K562 (cell line): ENCODE measurements around the gene COPB2. TPM values are rescaled to one million over a fixed set of nuclear protein-coding genes. Genes with fewer than 3 reads are reported as not detected.

ENCODE experiments used
- ATAC-seq: fragments of 200-7000 bp; cut with Tn5 transposase; 3 replicates; pipeline ENCODE4 v1.9.1; 2020; ENCODE audit warnings: moderate library complexity
- BruUV-seq: library from RNA; stranded (reverse); fragments of 400-500 nt; replicated peaks from 2 replicates; lab custom pipeline; 2021; lab: Mats Ljungman, UMichigan
- CTCF ChIA-PET: fragments of 300-600 bp; formaldehyde crosslinking; extraction: SDS; loops from one replicate; lab custom pipeline; 2021; ENCODE audit warnings: low intra/inter-chr PET ratio; lab: Yijun Ruan, JAX
- POLR2A ChIA-PET: fragments of 300-600, 350-650 bp; sonication (Branson Sonifier 250); formaldehyde crosslinking; extraction: SDS; loops from one replicate; lab custom pipeline; 2021; ENCODE audit warnings: antibody characterized with exemption, inconsistent platforms; lab: Yijun Ruan, JAX
- DNase-seq, 4 experiments: peaks; one replicate each; pipeline versions ENCODE4 v3.0.0 to v3.0.0-alpha.2; 2011 to 2018; ENCODE audit warnings: low spot score in 3 of 4, mixed read lengths in 3 of 4; ENCODE audit errors: extremely low read depth in 1 of 4
- FAIRE-seq: peaks from 2 replicates; lab custom pipeline; 2011; peaks lifted over from hg19 to GRCh38; lab: Jason Lieb, UNC
- H2AFZ ChIP-seq: 2 replicates; pipeline ENCODE4 v1.6.0; 2011; ENCODE audit warnings: low read depth, low read length, control low read depth, inconsistent platforms
- H3K27ac ChIP-seq: fragments of 200-600 bp; 3 replicates; pipeline ENCODE4 v1.8.0; 2011; ENCODE audit warnings: low read depth, mild to moderate bottlenecking, control low read depth, inconsistent platforms, low read length, moderate library complexity, mixed read lengths; ENCODE audit errors: extremely low read depth
- H3K27me3 ChIP-seq, 2 experiments: fragments of 300-600 bp in 1 of 2; 2 replicates in 1 of 2; 3 replicates in 1 of 2; pipeline versions ENCODE4 v1.6.0 to v1.8.0; 2011; ENCODE audit warnings: inconsistent platforms in 2 of 2, low read length in 2 of 2, mild to moderate bottlenecking in 1 of 2, mixed read lengths in 1 of 2, moderate library complexity in 1 of 2; ENCODE audit not compliant: control insufficient read depth in 2 of 2, insufficient read depth in 2 of 2
- H3K36me3 ChIP-seq: fragments of 300-600 bp; 3 replicates; pipeline ENCODE4 v1.8.0; 2011; ENCODE audit warnings: mild to moderate bottlenecking, low read length, inconsistent platforms; ENCODE audit not compliant: control insufficient read depth, insufficient read depth
- H3K4me1 ChIP-seq, 2 experiments: fragments of 200-600 bp in 1 of 2; replicated peaks in 1 of 2; 2 replicates in 1 of 2; 3 replicates in 1 of 2; pipeline versions ENCODE4 v1.5.1 to v1.8.0; 2011; ENCODE audit warnings: inconsistent platforms in 2 of 2, low read length in 2 of 2, mild to moderate bottlenecking in 1 of 2, mixed read lengths in 1 of 2, moderate library complexity in 1 of 2; ENCODE audit not compliant: control insufficient read depth in 2 of 2, insufficient read depth in 2 of 2
- H3K4me2 ChIP-seq: 2 replicates; pipeline ENCODE4 v1.6.1; 2011; ENCODE audit warnings: low read length, control low read depth, inconsistent platforms, mixed read lengths; ENCODE audit not compliant: insufficient read depth
- H3K4me3 ChIP-seq: fragments of 200-600 bp; sonication (generic), shearing (Covaris generic); 2 replicates; pipeline ENCODE4 v1.5.1; 2016; ENCODE audit warnings: control low read depth, inconsistent platforms
- H3K79me2 ChIP-seq: fragments of 200-600 bp; 3 replicates; pipeline ENCODE4 v1.8.0; 2011; ENCODE audit warnings: low read length, inconsistent platforms; ENCODE audit not compliant: control insufficient read depth, insufficient read depth
- H3K9ac ChIP-seq, 2 experiments: 2 replicates each; pipeline versions ENCODE4 v1.6.0 to v1.6.1; 2011; ENCODE audit warnings: low read depth in 2 of 2, low read length in 2 of 2, control low read depth in 1 of 2, inconsistent platforms in 1 of 2, mild to moderate bottlenecking in 1 of 2, mixed read lengths in 1 of 2; ENCODE audit not compliant: insufficient read depth in 1 of 2
- H3K9me1 ChIP-seq: one replicate; pipeline ENCODE4 v1.6.0; 2011; ENCODE audit warnings: inconsistent platforms, mild to moderate bottlenecking, low read length, moderate library complexity; ENCODE audit not compliant: control insufficient read depth, insufficient read depth
- H3K9me3 ChIP-seq: replicated peaks from 2 replicates; pipeline ENCODE4 v1.5.1; 2011; ENCODE audit warnings: low read depth, low read length, inconsistent platforms; ENCODE audit not compliant: control insufficient read depth, insufficient read depth
- H4K20me1 ChIP-seq: replicated peaks from 2 replicates; pipeline ENCODE4 v1.6.1; 2011; ENCODE audit warnings: low read length, inconsistent platforms, mixed read lengths; ENCODE audit not compliant: control insufficient read depth, insufficient read depth
- ADNP ChIP-seq: fragments of 200-800 bp; sonication (Bioruptor generic); IDR thresholded peaks from 2 replicates; pipeline ENCODE4 v1.6.1; 2016; ENCODE audit warnings: missing genetic modification characterization, missing compliant biosample characterization
- BMI1 ChIP-seq: fragments of 150-350 bp; IDR thresholded peaks from 2 replicates; pipeline ENCODE4 v1.6.1; 2014; ENCODE audit warnings: low read length
- FOXM1 ChIP-seq, 2 experiments: fragments of 450-650 bp in 1 of 2; sonication (generic) in 1 of 2; formaldehyde crosslinking in 1 of 2; IDR thresholded peaks; 2 replicates each; pipeline versions ENCODE4 v1.6.1 to v1.9.0; 2017 to 2022; ENCODE audit warnings: low read depth in 2 of 2, mild to moderate bottlenecking in 2 of 2, missing genetic modification reagents in 1 of 2, moderate library complexity in 1 of 2
- KDM4B ChIP-seq, 2 experiments: fragments of 450-650 bp in 1 of 2; sonication (generic) in 1 of 2; IDR thresholded peaks; 2 replicates each; pipeline ENCODE4 v1.6.1; 2016 to 2017; ENCODE audit warnings: borderline replicate concordance in 2 of 2, antibody characterized with exemption in 1 of 2, low read depth in 1 of 2, mild to moderate bottlenecking in 1 of 2
- LCOR ChIP-seq: sonication (generic); formaldehyde crosslinking; IDR thresholded peaks from 2 replicates; pipeline ENCODE4 v1.8.0; 2022; ENCODE audit warnings: mild to moderate bottlenecking, missing genetic modification reagents
- MCM5 ChIP-seq: fragments of 450-650 bp; IDR thresholded peaks from 2 replicates; pipeline ENCODE4 v1.6.1; 2016; ENCODE audit warnings: low read depth
- NELFE ChIP-seq: IDR thresholded peaks from 2 replicates; pipeline ENCODE4 v1.6.1; 2011; ENCODE audit warnings: mild to moderate bottlenecking; ENCODE audit not compliant: insufficient read depth, insufficient read length
- NFYB ChIP-seq: IDR thresholded peaks from 2 replicates; pipeline ENCODE4 v1.6.1; 2011; ENCODE audit warnings: mild to moderate bottlenecking, moderate library complexity; ENCODE audit not compliant: insufficient read length; ENCODE audit errors: extremely low read depth
- PHTF2 ChIP-seq: fragments of 250-450 bp; sonication (Bioruptor Pico); IDR thresholded peaks from 2 replicates; pipeline ENCODE4 v1.5.0; 2021; ENCODE audit warnings: mild to moderate bottlenecking
- RUNX1 ChIP-seq: sonication (generic); IDR thresholded peaks from 2 replicates; pipeline ENCODE4 v1.6.1; 2016; ENCODE audit warnings: antibody characterized with exemption, low read depth
- SMARCC2 ChIP-seq: fragments of 450-650 bp; IDR thresholded peaks from 2 replicates; pipeline ENCODE4 v1.6.1; 2017; ENCODE audit warnings: antibody characterized with exemption, moderate library complexity, mild to moderate bottlenecking, low read depth
- SMARCE1 ChIP-seq: fragments of 450-650 bp; IDR thresholded peaks from 2 replicates; pipeline ENCODE4 v1.7.1; 2016; ENCODE audit warnings: mild to moderate bottlenecking
- SOX6 ChIP-seq: fragments of 450-650 bp; IDR thresholded peaks from 2 replicates; pipeline ENCODE4 v1.6.1; 2014; ENCODE audit warnings: mild to moderate bottlenecking
- ZNF57 ChIP-seq: fragments of 450-650 bp; formaldehyde crosslinking; IDR thresholded peaks from 2 replicates; pipeline ENCODE4 v1.4.0; 2020; ENCODE audit warnings: mild to moderate bottlenecking, moderate library complexity
- ZNF668 ChIP-seq: fragments of 250-450 bp; sonication (Bioruptor Pico); IDR thresholded peaks from 2 replicates; pipeline ENCODE4 v1.8.0; 2022; ENCODE audit warnings: mild to moderate bottlenecking, inconsistent platforms
- WGBS: fragments of 100-300 bp; shearing (Covaris generic); methylation state at CpG from one replicate; pipeline ENCODE4 v1.1.6; 2016; ENCODE audit warnings: low coverage, mixed read lengths; ENCODE audit not compliant: insufficient coverage; ENCODE audit errors: missing lambda C conversion rate; 5-methylcytosine and 5-hydroxymethylcytosine counted together
- in situ Hi-C: fragments of 300-500 bp; cut with MboI; formaldehyde crosslinking; loops from 4 replicates; pipeline ENCODE4 v1.15.0; 2018; ENCODE audit warnings: inconsistent platforms, mixed read lengths
- intact Hi-C: fragments of 100-400 bp; cut with micrococcal nuclease; formaldehyde crosslinking; loops from 2 replicates; pipeline ENCODE4 v1.14.2; 2022
- polyA plus RNA-seq, 8 experiments: library from polyadenylated mRNA; depleted of rRNA in 4 of 8; stranded (reverse) in 5 of 8; unstranded in 3 of 8; fragments of >200 nt; fragmentation: Nextera tagmentation in 2 of 8; fragmentation: Illumina TruSeq in 1 of 8; extraction: Ambion mirVana in 2 of 8; extraction: Trizol in 1 of 8; gene quantifications; 2 replicates each; pipeline versions ENCODE4 v1.2.1 to v1.2.3, GENCODE V29; 2011 to 2014; ENCODE audit warnings: inconsistent platforms in 1 of 8, missing spikeins in 1 of 8
- total RNA-seq, 7 experiments: library from RNA; depleted of rRNA in 6 of 7; stranded (reverse); fragments of >200 nt in 6 of 7; fragmentation: Illumina TruSeq in 2 of 7; extraction: Trizol in 2 of 7; gene quantifications; 2 replicates each; pipeline versions ENCODE4 v1.2.1 to v1.2.3, GENCODE V29; 2011 to 2021; ENCODE audit warnings: low replicate concordance in 1 of 7
- TF ChIP-seq, protein P1 (sequence below): fragments of 450-650 bp; IDR thresholded peaks from 2 replicates; pipeline ENCODE4 v1.6.1; 2016; ENCODE audit warnings: low read depth, mild to moderate bottlenecking, moderate library complexity
- TF ChIP-seq, protein P2 (sequence below): sonication (generic); IDR thresholded peaks from 2 replicates; pipeline ENCODE4 v1.6.1; 2016
- TF ChIP-seq, protein P3 (sequence below): fragments of 250-450 bp; sonication (Bioruptor Pico); IDR thresholded peaks from 2 replicates; pipeline ENCODE4 v1.6.1; 2021; ENCODE audit warnings: mild to moderate bottlenecking

COPB2 gene
- total and polyA plus RNA-seq, 9 of the 15 experiments (the other 6 are each of a cell fraction or from before 2014, with no cell fraction given): 64.3 to 189 (median 130) TPM

DNA sequence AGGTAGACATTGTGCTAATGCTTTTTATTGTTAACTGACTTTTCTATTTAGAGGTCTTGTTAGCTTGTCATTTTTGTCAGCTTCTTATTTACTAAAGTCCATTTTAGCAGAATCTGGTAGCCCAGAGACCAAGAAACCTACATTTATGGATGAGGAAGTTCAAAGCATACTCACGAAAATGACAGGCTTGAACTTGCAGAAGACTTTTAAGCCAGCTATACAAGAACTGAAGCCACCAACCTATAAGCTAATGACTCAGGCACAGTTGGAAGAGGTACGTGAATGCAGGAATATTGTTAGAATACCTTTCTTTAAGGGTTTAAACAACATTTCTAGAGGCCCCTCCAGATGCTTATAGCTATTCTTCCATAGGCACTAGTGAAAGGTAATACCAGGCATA is 42.7 kb downstream of the COPB2 start (continued):
- TF ChIP-seq SMARCE1 (no peak), PHTF2 (CRISPR knock-in tag) (no peak), NELFE (no peak), MCM5 (no peak)
- TF ChIP-seq, protein P1, sequence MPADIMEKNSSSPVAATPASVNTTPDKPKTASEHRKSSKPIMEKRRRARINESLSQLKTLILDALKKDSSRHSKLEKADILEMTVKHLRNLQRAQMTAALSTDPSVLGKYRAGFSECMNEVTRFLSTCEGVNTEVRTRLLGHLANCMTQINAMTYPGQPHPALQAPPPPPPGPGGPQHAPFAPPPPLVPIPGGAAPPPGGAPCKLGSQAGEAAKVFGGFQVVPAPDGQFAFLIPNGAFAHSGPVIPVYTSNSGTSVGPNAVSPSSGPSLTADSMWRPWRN: no peak

DNA sequence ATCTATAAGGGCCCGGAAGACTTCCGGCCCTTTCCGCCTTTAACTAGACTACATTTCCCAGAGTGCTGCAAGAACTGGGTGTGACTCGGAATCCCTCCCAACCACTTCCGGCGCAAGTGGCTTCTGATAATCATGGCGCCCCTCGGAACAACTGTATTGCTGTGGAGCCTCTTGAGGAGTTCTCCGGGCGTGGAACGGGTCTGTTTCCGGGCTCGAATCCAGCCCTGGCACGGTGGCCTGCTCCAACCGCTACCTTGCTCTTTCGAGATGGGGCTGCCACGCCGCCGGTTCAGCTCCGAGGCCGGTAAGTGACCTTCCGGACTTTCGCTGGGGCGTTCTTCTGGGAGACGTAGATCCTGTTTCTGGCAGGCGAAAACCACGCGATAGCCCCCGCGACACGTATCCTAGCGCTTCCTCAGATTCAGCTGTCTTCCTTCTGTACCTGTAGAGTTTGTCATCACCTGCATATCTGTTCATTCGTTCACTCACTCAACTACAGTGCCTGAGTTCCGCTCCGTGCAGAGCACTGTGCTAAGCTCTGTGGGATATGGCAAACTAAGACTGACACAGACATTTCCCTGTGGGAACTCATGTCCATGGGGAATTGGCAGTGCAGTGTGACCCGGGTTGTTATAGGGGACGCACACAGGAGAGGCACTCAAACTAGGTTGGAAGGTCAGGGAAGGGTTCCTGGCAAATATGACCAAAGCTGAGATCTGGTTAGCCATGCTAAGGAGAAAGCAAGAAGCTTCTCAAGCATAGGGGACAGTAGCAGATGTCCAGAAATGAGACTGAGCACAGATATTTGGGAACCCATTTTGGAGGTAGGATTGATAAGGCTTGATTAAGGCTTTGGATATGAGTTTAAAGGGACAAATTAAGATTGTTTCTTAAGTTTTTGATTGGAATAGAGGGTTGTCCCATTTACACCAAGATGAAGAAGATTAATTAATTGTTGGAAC is 45.3 kb downstream of the COPB2 start, which contains the start of gene MRPS22:
MRPS22 (plus strand) TSS at position 126 of the 962 bp plus-strand sequence; CDS start at position 133, 7 bp downstream.
- BruUV-seq: no TSS peak
- ChIA-PET POLR2A (interaction anchor here (0.7 to 3.7 kb wide), 6 partner anchors 9 to 99 kb away, joined by 3 to 15 read pairs (median 4); no protein-coding TSS in a partner anchor), CTCF (no interaction called here)
- no peak for TF ChIP-seq BMI1
- TF ChIP-seq, protein P2, sequence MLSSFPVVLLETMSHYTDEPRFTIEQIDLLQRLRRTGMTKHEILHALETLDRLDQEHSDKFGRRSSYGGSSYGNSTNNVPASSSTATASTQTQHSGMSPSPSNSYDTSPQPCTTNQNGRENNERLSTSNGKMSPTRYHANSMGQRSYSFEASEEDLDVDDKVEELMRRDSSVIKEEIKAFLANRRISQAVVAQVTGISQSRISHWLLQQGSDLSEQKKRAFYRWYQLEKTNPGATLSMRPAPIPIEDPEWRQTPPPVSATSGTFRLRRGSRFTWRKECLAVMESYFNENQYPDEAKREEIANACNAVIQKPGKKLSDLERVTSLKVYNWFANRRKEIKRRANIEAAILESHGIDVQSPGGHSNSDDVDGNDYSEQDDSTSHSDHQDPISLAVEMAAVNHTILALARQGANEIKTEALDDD: peak; percentile 44; the same call in 1 of the 2 replicates
- no peak; the same call in 1 of the 2 replicates for TF ChIP-seq LCOR (CRISPR knock-in tag)
- no peak for TF ChIP-seq SMARCC2
- no peak for TF ChIP-seq NFYB
- TF ChIP-seq ZNF57 (CRISPR knock-in tag): no peak
- TF ChIP-seq FOXM1 (IDR thresholded peaks at IDR 0.05; ENCODE audit: low read depth): no peak
- TF ChIP-seq FOXM1 (CRISPR knock-in tag; IDR thresholded peaks at IDR 0.05; ENCODE audit: low read depth): no peak
- no peak for TF ChIP-seq ZNF668
- no peak for TF ChIP-seq SOX6
- TF ChIP-seq RUNX1: no peak
- TF ChIP-seq KDM4B (IDR thresholded peaks at IDR 0.05; ENCODE audit: borderline replicate concordance in 2 of 2, low read depth in 1 of 2): peak in 1 of 2 experiments; percentile 77; a peak in 2 of 4 replicates
- TF ChIP-seq ADNP: no peak
- TF ChIP-seq, protein P3, sequence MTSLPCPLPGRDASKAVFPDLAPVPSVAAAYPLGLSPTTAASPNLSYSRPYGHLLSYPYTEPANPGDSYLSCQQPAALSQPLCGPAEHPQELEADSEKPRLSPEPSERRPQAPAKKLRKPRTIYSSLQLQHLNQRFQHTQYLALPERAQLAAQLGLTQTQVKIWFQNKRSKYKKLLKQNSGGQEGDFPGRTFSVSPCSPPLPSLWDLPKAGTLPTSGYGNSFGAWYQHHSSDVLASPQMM (CRISPR knock-in tag): no peak

More for the DNA sequence above, 45.3 kb downstream of the COPB2 start, which contains the start of gene MRPS22:
- WGBS: under 1% methylated on average over 37 of the region's 37 CpGs
- peaks cover 41% of the 10 kb centered on the region for H3K36me3 ChIP-seq
- peak within 1 kb of the TSS; percentile 80 for H3K4me3 ChIP-seq
- H3K27me3 ChIP-seq: no peaks in the 10 kb centered on the region
- peak within 1 kb of the TSS; percentile 90 for H3K27ac ChIP-seq
- DNase-seq (peak; percentile 78 to 94 (median 85)), ATAC-seq (peak; percentile 88), FAIRE-seq (peak; percentile 86)
- H3K9ac ChIP-seq: peak within 1 kb of the TSS; percentile 97 to 99
- intact Hi-C loops: no loop called here
- H3K4me2 ChIP-seq: peak within 1 kb of the TSS; percentile 99
- peaks cover 50% of the 10 kb centered on the region for H3K79me2 ChIP-seq
- no peaks in the 10 kb centered on the region for H4K20me1 ChIP-seq
- no peaks in the 10 kb centered on the region for H3K9me3 ChIP-seq
- in situ Hi-C loops: no loop called here
- peaks cover 3% of the 10 kb centered on the region for H3K9me1 ChIP-seq
- peak within 1 kb of the TSS; percentile 95 for H2AFZ ChIP-seq
- peaks cover 22 to 39% of the 10 kb centered on the region in 2 experiments for H3K4me1 ChIP-seq
